ENCODE data around the gene KATNIP.

The KATNIP gene

DNA sequence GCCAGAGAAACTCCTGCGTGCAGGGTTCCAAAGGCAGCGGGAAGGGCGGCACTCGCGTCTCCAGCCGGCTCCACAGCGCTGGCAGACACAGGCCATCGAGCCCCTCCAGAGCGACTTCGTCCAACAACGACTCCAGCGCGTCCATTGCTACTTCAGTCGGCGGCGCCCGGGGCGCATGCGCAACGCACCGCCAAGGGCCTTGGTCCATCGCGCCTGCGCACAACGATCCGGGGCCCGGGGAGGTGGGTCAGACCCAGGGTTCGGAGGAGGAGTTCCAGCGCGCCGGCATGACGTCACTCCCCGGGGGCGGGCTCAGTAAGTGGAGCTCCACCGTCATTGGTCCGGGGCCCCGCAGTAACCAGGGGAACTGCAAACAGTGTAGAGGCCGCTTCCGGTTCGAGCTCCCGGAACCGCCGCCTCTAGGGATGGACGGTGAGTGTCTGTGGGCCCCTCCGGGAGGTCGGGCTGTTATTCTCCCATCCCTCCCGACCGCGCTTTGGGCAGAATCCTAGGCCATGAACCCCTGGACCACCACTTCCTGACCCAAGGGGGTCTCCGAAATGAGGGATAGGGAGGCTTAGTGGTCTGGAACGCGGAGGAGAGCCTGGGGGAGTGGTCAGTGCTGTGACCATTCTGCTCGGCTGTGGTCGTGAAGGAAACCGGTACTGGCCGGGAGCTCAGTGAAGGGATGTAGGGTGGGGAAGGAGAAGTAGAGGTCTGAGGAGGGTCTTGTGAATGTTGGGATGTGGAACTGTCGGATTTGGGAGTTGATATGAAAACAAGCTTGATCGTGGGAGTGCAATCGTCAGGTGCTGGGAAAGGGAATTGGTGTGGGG is at the start of gene KATNIP, which contains the start of gene GTF3C1:
KATNIP (plus strand) TSS at position 399 of the 836 bp plus-strand sequence; CDS start at position 426, 27 bp downstream.
GTF3C1 (minus strand) TSS at position 168 of the 836 bp plus-strand sequence; CDS start at position 145, 23 bp downstream.
- DNase-seq: peak; percentile 100

DNA sequence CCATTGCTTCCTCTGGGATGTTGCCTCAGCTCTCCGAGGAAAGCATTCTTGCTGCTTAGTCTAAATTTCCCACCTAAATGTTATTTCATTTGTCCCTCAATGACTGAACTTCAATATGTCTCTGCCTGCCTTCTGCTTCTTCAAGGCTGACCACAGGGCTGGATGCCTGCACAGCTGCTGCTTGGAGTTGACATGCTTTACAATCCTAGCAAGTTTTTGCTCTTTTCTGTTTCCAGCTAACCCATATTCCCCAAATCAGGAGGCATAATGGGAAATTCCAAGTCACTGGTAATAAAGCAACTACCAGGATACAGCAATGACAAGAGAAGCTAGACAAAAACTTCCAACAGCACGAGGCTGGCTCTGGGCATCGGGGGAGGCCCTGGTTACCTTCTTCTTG is 49.1 kb upstream of the KATNIP start:
- DNase-seq: no peak

DNA sequence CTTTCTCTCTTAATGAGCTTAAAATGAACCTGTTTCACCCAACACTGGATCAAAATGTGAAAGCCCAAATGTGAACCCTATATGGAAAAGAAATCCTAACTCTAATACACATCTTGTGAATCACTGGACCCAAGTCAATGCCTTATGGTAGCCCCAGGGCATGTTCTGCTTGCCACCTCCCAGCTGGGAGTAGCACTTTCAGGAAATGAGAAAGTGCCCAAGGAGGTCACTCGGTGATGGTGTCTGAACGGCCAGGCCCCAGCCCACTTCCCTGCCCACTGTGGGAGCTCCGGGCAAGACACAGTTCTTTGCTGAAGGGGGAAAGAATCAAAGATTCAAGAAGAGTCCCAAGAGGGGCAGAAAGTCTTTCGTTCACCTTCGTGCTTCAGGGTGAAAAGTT is 46.3 kb upstream of the KATNIP start:
- DNase-seq: no peak

- DNase-seq: no peak
These were observed 44.4 kb upstream of the KATNIP start for GRCh38 chr16:27505297-27506236.

DNA sequence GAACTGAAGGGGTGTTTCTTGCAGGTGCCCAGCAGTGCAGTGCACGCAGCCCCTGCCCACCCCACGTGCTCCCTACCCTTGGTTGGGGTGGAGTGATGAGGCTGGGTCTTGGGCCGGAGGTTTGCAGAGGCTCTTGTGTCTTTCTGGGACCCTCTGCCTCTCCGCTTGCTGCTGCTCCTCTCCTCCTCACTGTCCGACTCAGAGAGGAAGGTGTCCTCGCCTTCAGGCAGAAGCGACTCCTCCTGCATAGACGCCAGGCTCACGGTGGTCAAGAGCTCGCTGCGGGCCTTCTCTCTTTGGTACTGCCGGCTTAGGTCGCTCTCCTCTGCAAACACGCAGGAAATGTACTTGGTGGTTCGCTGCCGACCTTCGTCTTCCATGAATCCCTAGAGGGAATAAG is 43.2 kb upstream of the KATNIP start:
- DNase-seq: no peak

- DNase-seq: no peak
These were observed 41.5 kb upstream of the KATNIP start for GRCh38 chr16:27508476-27508875.

DNA sequence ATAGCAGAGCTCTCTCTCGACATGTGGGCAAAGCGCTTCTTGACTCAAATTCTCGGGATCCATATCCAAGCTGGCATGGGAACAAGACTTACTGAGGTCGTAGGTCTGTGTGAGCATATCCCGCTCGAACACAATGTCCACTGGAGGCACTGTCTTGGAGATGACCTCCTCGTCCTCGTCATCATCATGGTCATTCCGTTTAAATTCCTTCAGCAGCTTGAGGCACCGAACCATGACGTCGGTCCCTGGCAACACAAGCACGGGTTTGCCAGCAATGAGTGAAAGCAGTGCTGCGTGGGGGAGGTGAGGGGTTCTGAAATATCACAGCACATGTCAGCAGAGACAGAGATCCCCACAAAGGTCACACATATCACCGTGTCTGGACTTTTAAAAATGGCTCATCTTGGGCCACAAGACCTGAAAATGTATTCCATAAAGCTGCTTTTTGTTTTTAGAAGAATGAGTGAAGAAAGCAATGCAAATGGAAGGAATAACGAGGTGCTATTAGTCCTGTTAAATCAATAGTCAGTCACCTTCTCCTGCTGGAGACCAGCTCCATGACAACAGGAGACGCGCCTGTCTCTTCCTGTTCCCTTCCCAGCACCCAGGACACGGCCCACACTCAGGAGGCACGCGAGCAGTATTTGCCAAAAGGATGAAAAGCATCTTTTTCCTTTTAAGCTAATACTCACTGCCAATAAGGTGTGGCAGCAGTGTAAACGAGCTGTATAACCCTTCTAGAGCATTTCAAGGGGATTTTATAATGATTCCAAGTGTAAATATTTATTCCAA is 38.1 kb upstream of the KATNIP start:
- no peak for DNase-seq

GRCh38 chr16:27514806-27515205 is 35.1 kb upstream of the KATNIP start:
- no peak for DNase-seq

DNA sequence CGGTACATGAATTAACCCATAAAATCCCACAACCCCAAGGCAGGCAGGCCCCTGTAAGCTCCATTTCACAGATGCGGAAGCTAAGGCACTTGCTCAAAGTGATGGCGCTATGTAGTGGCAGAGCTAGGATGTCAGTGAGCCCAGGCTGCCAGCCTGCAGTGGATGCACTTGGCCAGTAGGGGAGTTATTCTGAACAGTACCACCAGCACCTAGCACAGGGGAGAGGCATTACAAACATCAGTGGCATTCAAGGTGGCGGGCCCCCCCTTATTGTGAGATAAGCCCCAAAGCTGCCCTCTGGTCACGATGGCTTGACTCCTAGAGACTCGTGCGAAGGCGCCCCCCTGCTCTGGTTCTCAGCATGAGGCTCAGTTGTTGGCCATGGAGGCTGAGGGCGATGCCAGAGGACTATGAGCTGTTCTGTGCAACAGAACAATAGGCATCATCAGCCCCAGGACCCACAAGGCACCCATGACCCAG is 34.0 kb upstream of the KATNIP start:
- DNase-seq: peak; percentile 26 to 40

DNA sequence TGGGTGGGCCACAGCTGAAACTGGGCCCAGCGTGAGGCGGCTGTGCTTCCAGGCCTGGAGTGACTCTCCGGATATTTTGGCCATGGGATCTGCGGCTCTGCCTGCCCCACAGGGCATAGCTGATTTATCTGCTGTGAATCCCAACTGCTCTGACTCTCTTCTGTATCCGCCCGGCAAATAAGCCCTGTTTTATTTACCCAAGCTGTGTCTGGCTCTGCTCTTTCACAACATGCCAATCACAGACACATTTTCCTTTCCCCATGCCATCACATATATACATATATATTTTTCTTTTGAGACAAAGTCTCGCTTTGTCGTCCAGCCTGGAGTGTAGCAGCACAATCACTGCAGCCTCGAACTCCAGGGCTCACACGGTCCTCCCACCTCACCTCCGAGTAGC is 33.6 kb upstream of the KATNIP start:
- DNase-seq: no peak

GRCh38 chr16:27517664-27518063 is 32.3 kb upstream of the KATNIP start:
- no peak for DNase-seq

GRCh38 chr16:27518226-27518625 is 31.7 kb upstream of the KATNIP start:
- no peak for DNase-seq

- no peak for DNase-seq
These were observed 28.8 kb upstream of the KATNIP start for GRCh38 chr16:27520982-27521673.

DNA sequence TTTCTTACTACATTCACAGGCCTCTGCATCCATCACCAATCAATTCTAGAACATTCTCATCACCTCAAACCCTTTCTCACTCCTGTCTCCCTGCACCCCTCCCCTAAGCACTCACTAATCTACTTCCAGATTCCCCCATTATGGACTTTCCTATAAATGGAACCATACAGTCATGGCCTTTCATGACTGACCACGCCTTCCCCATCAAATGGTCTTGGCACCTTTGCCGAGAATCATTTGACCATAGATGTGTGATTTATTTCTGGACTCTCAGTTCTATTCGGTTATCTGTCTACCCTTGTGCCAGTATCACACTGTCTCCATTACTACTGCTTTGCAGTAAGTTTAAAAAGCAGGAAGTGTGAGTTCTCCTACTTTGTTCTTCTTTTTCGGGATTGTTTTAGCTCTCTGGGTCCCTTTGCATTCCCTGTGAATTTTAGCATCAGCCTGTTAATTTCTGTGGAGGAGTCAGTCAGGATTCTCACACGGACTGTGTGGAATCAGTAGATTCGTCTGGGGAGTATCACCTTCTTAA is 27.7 kb upstream of the KATNIP start:
- no peak for DNase-seq

- DNase-seq: no peak
These were observed 23.8 kb upstream of the KATNIP start for GRCh38 chr16:27526180-27526579.

GRCh38 chr16:27528294-27528693 is 21.6 kb upstream of the KATNIP start:
- no peak for DNase-seq

DNA sequence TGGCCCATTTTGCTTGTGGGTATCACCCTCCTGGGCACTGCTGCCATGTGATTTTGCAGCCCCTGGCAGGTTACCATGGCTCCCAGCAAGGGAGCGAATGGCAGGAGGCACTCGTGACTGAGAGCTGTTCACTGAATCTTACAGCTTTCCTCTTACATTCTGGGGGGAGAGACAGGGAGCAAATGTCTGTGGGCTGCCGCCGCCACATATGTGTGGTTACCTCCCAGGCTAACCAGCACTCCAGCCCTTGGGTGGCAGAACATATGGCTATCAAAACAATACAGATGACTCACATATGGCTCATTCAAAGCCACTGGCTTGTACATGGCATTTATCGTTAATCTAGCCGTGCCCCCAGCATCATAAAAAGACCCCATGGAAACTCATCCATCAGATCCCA is 20.0 kb upstream of the KATNIP start:
- no peak for DNase-seq

DNA sequence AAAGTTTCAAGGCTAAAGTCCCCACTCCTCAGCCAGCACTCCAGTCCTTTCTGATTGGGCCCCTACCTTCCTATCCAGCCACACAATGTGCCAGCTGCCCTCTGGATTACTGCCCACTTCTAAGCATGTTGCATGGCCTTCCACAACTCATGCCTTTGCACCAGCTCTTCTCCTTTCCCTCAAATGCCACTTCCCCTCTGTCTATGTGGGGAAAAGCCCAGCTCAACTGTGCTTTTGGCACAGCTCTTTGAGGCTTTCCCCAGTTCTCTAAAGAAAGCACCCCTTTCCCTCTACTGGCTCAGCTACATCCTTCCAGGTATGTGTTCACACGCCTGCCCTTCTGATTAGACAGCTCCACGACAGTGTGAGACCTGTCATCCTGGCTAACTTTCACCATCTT is 18.8 kb upstream of the KATNIP start:
- DNase-seq: no peak

DNA sequence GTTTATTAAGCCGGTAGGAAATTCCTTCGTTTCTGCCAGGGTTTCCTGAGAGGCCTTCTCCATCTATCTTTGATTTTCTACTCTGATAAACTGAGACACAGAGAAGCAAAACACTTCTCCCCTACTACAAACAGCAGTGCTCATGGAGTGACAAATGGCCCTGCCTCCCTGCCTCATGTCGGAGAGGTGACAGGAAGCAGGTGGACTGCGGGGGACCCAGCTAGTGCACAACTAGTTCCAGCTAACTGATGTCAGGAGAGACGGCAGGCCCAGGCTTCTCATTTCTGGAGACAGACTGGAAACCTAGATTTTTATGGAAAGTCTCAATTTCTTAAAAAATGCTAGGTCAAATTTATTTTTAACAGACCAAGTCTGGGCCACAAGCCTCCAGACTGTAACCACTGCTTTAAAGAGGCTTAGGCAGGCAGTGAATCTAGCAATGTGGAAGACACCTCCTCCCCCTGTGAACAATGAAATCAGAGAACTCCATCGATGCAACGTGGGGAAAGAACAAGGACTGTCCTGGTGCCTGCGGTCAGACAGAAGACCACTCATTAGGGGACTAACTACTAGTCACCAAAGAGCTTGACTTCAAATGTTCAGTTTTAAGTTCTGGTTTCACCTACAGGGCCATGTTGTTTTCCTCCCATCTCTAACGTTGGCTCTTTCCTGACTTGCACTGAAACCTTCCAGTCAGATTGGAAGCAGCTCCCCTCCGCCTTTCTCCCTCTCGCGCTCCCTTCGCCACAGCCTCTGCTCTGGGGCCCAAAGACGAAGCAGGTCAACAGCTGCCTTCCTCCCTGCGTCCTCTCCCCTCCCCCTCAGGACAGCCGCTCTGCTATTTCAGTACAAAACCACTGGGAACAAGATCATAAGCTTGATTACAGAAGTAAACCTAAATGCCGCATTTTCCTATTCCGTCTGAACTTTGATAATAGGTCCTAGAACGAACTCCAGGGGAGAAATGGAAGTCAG is 17.8 kb upstream of the KATNIP start:
- DNase-seq: no peak

- DNase-seq: no peak
These were observed 15.7 kb upstream of the KATNIP start for GRCh38 chr16:27534256-27534655.

- DNase-seq: no peak
These were observed 11.4 kb upstream of the KATNIP start for GRCh38 chr16:27538528-27538927.
